GM12878 (cell line): ENCODE measurements around the gene USE1. TPM values are rescaled to one million over a fixed set of nuclear protein-coding genes. Genes with fewer than 3 reads are reported as not detected.

Source experiments
- ATAC-seq: fragments of 200-7000 bp; cut with Tn5 transposase; 3 replicates; pipeline ENCODE4 v1.9.1; 2020; ENCODE audit warnings: mild to moderate bottlenecking, moderate library complexity
- BruUV-seq: library from RNA; stranded (reverse); fragments of 400-500 nt; replicated peaks from 2 replicates; lab custom pipeline; 2021; lab: Mats Ljungman, UMichigan
- CTCF ChIA-PET: fragments of 300-600 bp; sonication (Branson Sonifier 250); formaldehyde crosslinking; extraction: SDS; loops from one replicate; lab custom pipeline; 2021; ENCODE audit warnings: inconsistent platforms; lab: Yijun Ruan, JAX
- POLR2A ChIA-PET: fragments of 350-600 bp; formaldehyde crosslinking; extraction: SDS; loops from one replicate; lab custom pipeline; 2021; ENCODE audit warnings: inconsistent platforms; lab: Charles Lee
- RAD21 ChIA-PET: fragments of 300-600 bp; sonication (Branson Sonifier 250); formaldehyde crosslinking; loops from one replicate; lab custom pipeline; 2023; ENCODE audit warnings: antibody characterized with exemption; ENCODE audit not compliant: unreplicated experiment; lab: Charles Lee
- SMC1A ChIA-PET: fragments of 300-600 bp; sonication (Branson Sonifier 250); formaldehyde crosslinking; loops from one replicate; lab custom pipeline; 2023; ENCODE audit not compliant: unreplicated experiment, uncharacterized antibody; lab: Charles Lee
- DNase-seq: peaks from one replicate; pipeline ENCODE4 v3.0.0-alpha.2; 2011; ENCODE audit warnings: low read depth, low spot score
- FAIRE-seq: peaks from 3 replicates; lab custom pipeline; 2011; peaks lifted over from hg19 to GRCh38; lab: Jason Lieb, UNC
- H2AFZ ChIP-seq: 2 replicates; pipeline ENCODE4 v1.6.0; 2011; ENCODE audit warnings: low read depth, low read length, control low read depth; ENCODE audit not compliant: control insufficient read depth
- H3K27ac ChIP-seq: 2 replicates; pipeline ENCODE4 v1.5.1; 2011; ENCODE audit warnings: control low read depth; ENCODE audit not compliant: control insufficient read depth, insufficient read depth
- H3K27me3 ChIP-seq, 2 experiments: replicated peaks in 1 of 2; 2 replicates each; pipeline versions ENCODE4 v1.6.0 to v1.6.1; 2011; ENCODE audit warnings: low read length in 1 of 2; ENCODE audit not compliant: control insufficient read depth in 2 of 2, insufficient read depth in 2 of 2
- H3K36me3 ChIP-seq, 2 experiments: 2 replicates each; pipeline ENCODE4 v1.5.1; 2011; ENCODE audit warnings: low read length in 1 of 2; ENCODE audit not compliant: control insufficient read depth in 2 of 2, insufficient read depth in 2 of 2
- H3K4me1 ChIP-seq: 2 replicates; pipeline ENCODE4 v1.6.1; 2011; ENCODE audit warnings: mild to moderate bottlenecking, low read length, moderate library complexity, mixed read lengths; ENCODE audit not compliant: control insufficient read depth, insufficient read depth
- H3K4me2 ChIP-seq: 2 replicates; pipeline ENCODE4 v1.6.0; 2011; ENCODE audit warnings: control low read depth; ENCODE audit not compliant: control insufficient read depth, insufficient read depth
- H3K4me3 ChIP-seq: fragments of 200-600 bp; sonication (generic); 2 replicates; pipeline ENCODE4 v1.5.1; 2016
- H3K79me2 ChIP-seq: 2 replicates; pipeline ENCODE4 v1.6.0; 2011; ENCODE audit warnings: low read length; ENCODE audit not compliant: control insufficient read depth, insufficient read depth
- H3K9ac ChIP-seq: 2 replicates; pipeline ENCODE4 v1.8.0; 2011; ENCODE audit warnings: low read length, control low read depth, mixed read lengths; ENCODE audit not compliant: control insufficient read depth, insufficient read depth
- H3K9me3 ChIP-seq: replicated peaks from 3 replicates; pipeline ENCODE4 v1.5.1; 2011; ENCODE audit warnings: mild to moderate bottlenecking, low read length; ENCODE audit not compliant: control insufficient read depth, insufficient read depth
- H4K20me1 ChIP-seq: 2 replicates; pipeline ENCODE4 v1.6.0; 2011; ENCODE audit not compliant: control insufficient read depth, insufficient read depth
- BRCA1 ChIP-seq: IDR thresholded peaks from 2 replicates; pipeline ENCODE4 v1.6.1; 2011; ENCODE audit warnings: low read depth, low read length, improper control_type of control experiment
- KLF5 ChIP-seq: fragments of 450-650 bp; IDR thresholded peaks from 2 replicates; pipeline ENCODE4 v1.6.1; 2014; ENCODE audit warnings: mild to moderate bottlenecking; ENCODE audit not compliant: partially characterized antibody
- MTA3 ChIP-seq: IDR thresholded peaks from 2 replicates; pipeline ENCODE4 v1.6.1; 2012; ENCODE audit warnings: low read length, inconsistent platforms, borderline replicate concordance
- MYB ChIP-seq: fragments of 150-350 bp; IDR thresholded peaks from 2 replicates; pipeline ENCODE4 v1.6.1; 2014; ENCODE audit warnings: mild to moderate bottlenecking, low read depth, low read length, borderline replicate concordance
- PML ChIP-seq: IDR thresholded peaks from 2 replicates; pipeline ENCODE4 v1.6.1; 2012; ENCODE audit warnings: low read length, inconsistent platforms
- POLR2A ChIP-seq: IDR thresholded peaks from 2 replicates; pipeline ENCODE4 v1.6.1; 2011; ENCODE audit warnings: low read depth, mild to moderate bottlenecking, low read length
- POLR2AphosphoS5 ChIP-seq: IDR thresholded peaks from 2 replicates; pipeline ENCODE4 v1.6.1; 2011; ENCODE audit warnings: mild to moderate bottlenecking, low read length, inconsistent platforms
- SKIL ChIP-seq: fragments of 450-650 bp; IDR thresholded peaks from 2 replicates; pipeline ENCODE4 v1.6.1; 2017; ENCODE audit warnings: mild to moderate bottlenecking, low read depth, inconsistent platforms; ENCODE audit not compliant: poor library complexity, severe bottlenecking
- SMAD5 ChIP-seq: IDR thresholded peaks from 2 replicates; pipeline ENCODE4 v1.6.1; 2016; ENCODE audit warnings: antibody characterized with exemption, low read depth
- SPI1 ChIP-seq: IDR thresholded peaks from 2 replicates; pipeline ENCODE4 v1.6.1; 2011; ENCODE audit warnings: low read depth, mild to moderate bottlenecking, low read length, moderate library complexity, borderline replicate concordance; ENCODE audit not compliant: insufficient read depth
- USF1 ChIP-seq: IDR thresholded peaks from 2 replicates; pipeline ENCODE4 v1.6.1; 2011; ENCODE audit warnings: borderline replicate concordance, low read depth, mild to moderate bottlenecking, moderate library complexity, mixed read lengths, low read length; ENCODE audit not compliant: insufficient read depth; ENCODE audit errors: extremely low read length
- WGBS: methylation state at CpG from one replicate; pipeline ENCODE4 v1.1.6; 2016; ENCODE audit warnings: low lambda C conversion rate; ENCODE audit not compliant: insufficient replicate concordance, insufficient coverage; ENCODE audit errors: missing lambda C conversion rate; 5-methylcytosine and 5-hydroxymethylcytosine counted together
- in situ Hi-C: fragments of 300-500 bp; cut with MboI; formaldehyde crosslinking; loops from 9 replicates; pipeline ENCODE4 v1.14.3; 2018; ENCODE audit warnings: mixed read lengths
- intact Hi-C: fragments of 100-400 bp; cut with micrococcal nuclease; formaldehyde crosslinking; loops from one replicate; pipeline ENCODE4 v1.14.2; 2022; ENCODE audit not compliant: unreplicated experiment
- polyA plus RNA-seq, 11 experiments: library from polyadenylated mRNA; depleted of rRNA in 4 of 11; unstranded in 6 of 11; stranded (reverse) in 5 of 11; fragments of >200 nt; fragmentation: Nextera tagmentation in 4 of 11; fragmentation: Illumina TruSeq in 1 of 11; extraction: Ambion mirVana in 4 of 11; extraction: Trizol in 1 of 11; gene quantifications; 1 replicate in 1 of 11; 2 replicates in 10 of 11; pipeline versions ENCODE4 v1.2.1 to v1.2.3, GENCODE V29; 2011 to 2016; ENCODE audit warnings: inconsistent platforms in 2 of 11, missing spikeins in 2 of 11, low read depth in 1 of 11
- total RNA-seq, 4 experiments: library from RNA; depleted of rRNA in 3 of 4; stranded (reverse); fragments of >200 nt in 3 of 4; fragmentation: Illumina TruSeq in 1 of 4; extraction: Trizol in 1 of 4; gene quantifications; 2 replicates each; pipeline versions ENCODE4 v1.2.1 to v1.2.3, GENCODE V29; 2013 to 2021

Gene USE1
- total and polyA plus RNA-seq, 10 of the 15 experiments (the other 5 are each of a cell fraction or from before 2014, with no cell fraction given), result 9.7 to 24.0 (median 16.1) TPM

GRCh38 chr19:17183858-17184321 lies 31.3 kb upstream of the USE1 start (continued):
- no peak for TF ChIP-seq USF1
- no peak for TF ChIP-seq SKIL
- peak; percentile 83 for TF ChIP-seq SPI1
- no peak for TF ChIP-seq MTA3
- TF ChIP-seq MYB, result no peak
- TF ChIP-seq, all 136 proteins: peak for 19

DNA sequence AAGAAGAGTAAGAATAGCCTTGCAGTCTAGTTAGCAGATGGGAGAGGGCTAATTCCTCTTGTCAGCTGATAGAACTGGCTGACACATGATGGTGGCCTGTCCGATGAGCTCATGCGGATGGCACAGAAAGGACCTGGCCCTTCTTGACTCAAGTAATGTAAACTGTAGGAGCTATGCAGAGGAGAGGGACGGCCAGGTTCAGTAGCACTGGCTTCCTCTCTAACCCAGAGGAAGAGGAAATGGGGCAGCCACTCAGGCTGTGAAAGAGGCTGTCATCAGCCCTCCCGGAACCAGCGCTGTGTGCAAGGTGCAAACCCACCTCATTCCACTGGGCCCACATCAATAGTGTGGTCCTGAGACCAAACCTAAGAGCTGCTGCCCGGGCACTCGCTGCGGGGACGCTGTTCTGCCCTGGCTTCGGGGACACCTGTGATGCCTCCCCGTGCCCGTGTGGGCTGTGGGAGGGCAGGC lies 30.8 kb upstream of the USE1 start:
- Histone ChIP-seq H3K4me1 (peaks cover 24% of the 10 kb centered on the region), H2AFZ (no peak overlapping the region), H4K20me1 (no peaks in the 10 kb centered on the region), H3K4me2 (no peak overlapping the region; the same call in 1 of the 2 replicates), H3K36me3 (peaks cover 24 to 33% of the 10 kb centered on the region in 2 experiments; a peak in 3 of 4 replicates), H3K4me3 (no peak overlapping the region), H3K27ac (peak overlapping the region; percentile 87), H3K9me3 (no peaks in the 10 kb centered on the region), H3K79me2 (no peaks in the 10 kb centered on the region), H3K9ac (peak overlapping the region; percentile 17; the same call in 1 of the 2 replicates), H3K27me3 (no peaks in the 10 kb centered on the region)
- RAD21 ChIA-PET, result interaction anchor here (0.9 to 2.1 kb wide), 10 partner anchors 14 to 470 kb away, joined by 3 to 12 read pairs (median 5); partner anchors contain the start of gene BABAM1
- CTCF ChIA-PET, result interaction anchor here (1.0 to 1.7 kb wide), 8 partner anchors 11 to 120 kb away, joined by 3 to 7 read pairs (median 4); partner anchors contain the start of genes ANKLE1, BABAM1 and MYO9B
- FAIRE-seq (no peak), ATAC-seq (peak; percentile 52), DNase-seq (no peak)
- TF ChIP-seq POLR2A (peak; percentile 51), POLR2AphosphoS5 (peak; percentile 25), SPI1 (0 out of 2 replicates have a peak, but pooled peaks have one; percentile 19), SMAD5 (no peak), PML (no peak; the same call in 1 of the 2 replicates), BRCA1 (no peak), KLF5 (no peak)
- intact Hi-C loops (loop anchor here (10.0 kb wide), 1 partner anchor 120 kb away; no protein-coding TSS in a partner anchor), in situ Hi-C loops (no loop called here)
- 24% methylated on average over 12 of the region's 12 CpGs for WGBS
- BruUV-seq, result no TSS peak
- POLR2A ChIA-PET, result interaction anchor here (0.7 to 1.4 kb wide), 4 partner anchors 31 to 106 kb away, joined by 3 to 9 read pairs (median 4); partner anchors contain the start of gene USE1
- SMC1A ChIA-PET, result interaction anchor here (0.6 to 1.6 kb wide), 12 partner anchors 14 to 420 kb away, joined by 3 to 5 read pairs (median 3); no protein-coding TSS in a partner anchor
